HepG2 (cell line): ENCODE data around the gene KARS1. TPM values are rescaled to one million over a fixed set of nuclear protein-coding genes. Genes with fewer than 3 reads are reported as not detected.

Source experiments
- ATAC-seq: fragments of 200-7000 bp; cut with Tn5 transposase; 3 replicates; pipeline ENCODE4 v1.9.1; 2020; ENCODE audit warnings: mild to moderate bottlenecking, moderate library complexity
- BruUV-seq: library from RNA; stranded (reverse); fragments of 400-500 nt; replicated peaks from 2 replicates; lab custom pipeline; 2021; lab: Mats Ljungman, UMichigan
- CTCF ChIA-PET: fragments of 300-600 bp; formaldehyde crosslinking; extraction: SDS; loops from one replicate; lab custom pipeline; 2021; ENCODE audit warnings: low total read pairs, inconsistent platforms, low intra/inter-chr PET ratio; lab: Yijun Ruan, JAX
- POLR2A ChIA-PET: fragments of 350-600 bp; sonication (Branson Sonifier 250); formaldehyde crosslinking; loops from one replicate; lab custom pipeline; 2020; ENCODE audit warnings: antibody characterized with exemption, inconsistent platforms; lab: Yijun Ruan, JAX
- DNase-seq: peaks from one replicate; pipeline ENCODE4 v3.0.0-alpha.2; 2015; ENCODE audit warnings: low spot score
- FAIRE-seq: peaks from 3 replicates; lab custom pipeline; 2011; peaks lifted over from hg19 to GRCh38; lab: Jason Lieb, UNC
- H2AFZ ChIP-seq: one replicate; pipeline ENCODE4 v1.6.1; 2011; ENCODE audit warnings: low read length, inconsistent platforms
- H3K27ac ChIP-seq: fragments of 300-600 bp; 3 replicates; pipeline ENCODE4 v1.8.0; 2011; ENCODE audit warnings: mixed run types, mild to moderate bottlenecking, mixed read lengths, low read length, inconsistent platforms; ENCODE audit not compliant: insufficient read depth; ENCODE audit errors: extremely low read length
- H3K27me3 ChIP-seq, 2 experiments: fragments of 200-600 bp in 1 of 2; 2 replicates in 1 of 2; 3 replicates in 1 of 2; pipeline versions ENCODE4 v1.6.0 to v1.8.0; 2011; ENCODE audit warnings: low read length in 2 of 2, mild to moderate bottlenecking in 2 of 2, moderate library complexity in 2 of 2, inconsistent platforms in 1 of 2; ENCODE audit not compliant: insufficient read depth in 2 of 2, control insufficient read depth in 1 of 2
- H3K36me3 ChIP-seq, 2 experiments: fragments of 200-600 bp in 1 of 2; replicated peaks in 1 of 2; 2 replicates in 1 of 2; 3 replicates in 1 of 2; pipeline versions ENCODE4 v1.5.1 to v1.8.0; 2011; ENCODE audit warnings: low read length in 2 of 2, inconsistent platforms in 1 of 2; ENCODE audit not compliant: insufficient read depth in 2 of 2, control insufficient read depth in 1 of 2
- H3K4me1 ChIP-seq: 2 replicates; pipeline ENCODE4 v1.5.1; 2012; ENCODE audit warnings: low read length, inconsistent platforms; ENCODE audit not compliant: insufficient read depth
- H3K4me2 ChIP-seq: 2 replicates; pipeline ENCODE4 v1.6.0; 2011; ENCODE audit warnings: low read depth, low read length, inconsistent platforms
- H3K4me3 ChIP-seq, 3 experiments: fragments of 200-600 bp in 1 of 3; sonication (generic), shearing (Covaris generic) in 1 of 3; replicated peaks in 1 of 3; 2 replicates each; pipeline ENCODE4 v1.5.1; 2011 to 2016; ENCODE audit warnings: low read length in 3 of 3, inconsistent platforms in 2 of 3, low read depth in 2 of 3, mild to moderate bottlenecking in 2 of 3, control low read depth in 1 of 3, mixed read lengths in 1 of 3; ENCODE audit not compliant: insufficient read depth in 1 of 3
- H3K79me2 ChIP-seq: one replicate; pipeline ENCODE4 v1.6.1; 2011; ENCODE audit warnings: low read length, inconsistent platforms; ENCODE audit not compliant: insufficient read depth
- H3K9ac ChIP-seq: 2 replicates; pipeline ENCODE4 v1.6.0; 2011; ENCODE audit warnings: mild to moderate bottlenecking, low read depth, low read length, inconsistent platforms; ENCODE audit not compliant: insufficient read depth
- H3K9me3 ChIP-seq: 2 replicates; pipeline ENCODE4 v1.5.1; 2012; ENCODE audit warnings: mild to moderate bottlenecking, low read length
- H4K20me1 ChIP-seq: 2 replicates; pipeline ENCODE4 v1.6.0; 2011; ENCODE audit warnings: inconsistent platforms, mild to moderate bottlenecking, low read length, moderate library complexity; ENCODE audit not compliant: insufficient read depth
- HNF1A ChIP-seq, 2 experiments: sonication (generic) in 1 of 2; formaldehyde crosslinking in 1 of 2; IDR thresholded peaks; 2 replicates each; pipeline versions ENCODE4 v1.4.0 to v1.6.1; 2016 to 2020; ENCODE audit warnings: borderline replicate concordance in 1 of 2, low read depth in 1 of 2, mild to moderate bottlenecking in 1 of 2, missing genetic modification reagents in 1 of 2
- POGK ChIP-seq: sonication (generic); formaldehyde crosslinking; conservative IDR thresholded peaks from 2 replicates; pipeline ENCODE4 v1.8.0; 2022; ENCODE audit warnings: mild to moderate bottlenecking, moderate library complexity, missing genetic modification reagents
- WGBS: methylation state at CpG from one replicate; pipeline ENCODE4 v1.1.6; 2017; ENCODE audit warnings: low lambda C conversion rate; 5-methylcytosine and 5-hydroxymethylcytosine counted together
- in situ Hi-C: cut with HindIII; loops from 2 replicates; pipeline ENCODE4 v1.10.0; 2017; ENCODE audit warnings: low pct_unique_long_range_greater_than_20kb; ENCODE audit not compliant: extremely low pct_ligation_motif_present
- intact Hi-C: fragments of 100-400 bp; cut with micrococcal nuclease; formaldehyde crosslinking; loops from one replicate; pipeline ENCODE4 v1.10.0; 2022; ENCODE audit not compliant: unreplicated experiment
- polyA plus RNA-seq, 8 experiments: library from polyadenylated mRNA; depleted of rRNA in 3 of 8; stranded (reverse) in 7 of 8; unstranded in 1 of 8; fragments of >200 nt; fragmentation: Illumina TruSeq in 4 of 8; extraction: Trizol in 4 of 8; gene quantifications; 2 replicates each; pipeline versions ENCODE4 v1.2.1 to v1.2.3, GENCODE V29; 2011 to 2016; ENCODE audit warnings: low read depth in 4 of 8, missing spikeins in 1 of 8, mixed read lengths in 1 of 8; ENCODE audit not compliant: insufficient read depth in 1 of 8
- total RNA-seq, 5 experiments: library from RNA; depleted of rRNA; stranded (reverse); fragments of >200 nt; fragmentation: Illumina TruSeq; extraction: Trizol; gene quantifications; 2 replicates each; pipeline ENCODE4 v1.2.3, GENCODE V29; 2016; ENCODE audit warnings: low read depth in 1 of 5

KARS1 gene
- total and polyA plus RNA-seq, 2 of the 13 experiments (the other 11 are each of a cell fraction or from before 2014, with no cell fraction given): 141 to 276 TPM

GRCh38 chr16:75617121-75617520, 30.3 kb downstream of the KARS1 start:
- Histone ChIP-seq H3K36me3 (peaks cover 6 to 41% of the 10 kb centered on the region in 2 experiments; a peak in 4 of 5 replicates), H3K9ac (no peak overlapping the region), H2AFZ (no peak overlapping the region), H3K4me1 (peaks cover 18% of the 10 kb centered on the region), H3K27ac (no peak overlapping the region), H4K20me1 (no peaks in the 10 kb centered on the region), H3K4me3 (no peak overlapping the region), H3K79me2 (peaks cover 2% of the 10 kb centered on the region), H3K9me3 (no peaks in the 10 kb centered on the region), H3K27me3 (no peaks in the 10 kb centered on the region), H3K4me2 (no peak overlapping the region)
- intact Hi-C loops (no loop called here), in situ Hi-C loops (no loop called here)
- 97% methylated on average over 3 of the region's 3 CpGs for WGBS
- no TSS peak for BruUV-seq
- FAIRE-seq (no peak), ATAC-seq (no peak), DNase-seq (no peak)
- CTCF ChIA-PET: no interaction called here
- POLR2A ChIA-PET: no interaction called here
- TF ChIP-seq POGK (no peak), HNF1A (IDR thresholded peaks at IDR 0.05; ENCODE audit: low read depth) (no peak), HNF1A (CRISPR knock-in tag; IDR thresholded peaks at IDR 0.05; ENCODE audit: borderline replicate concordance) (no peak)
